HT-29 (cell line): ENCODE data around the gene CAMTA1. TPM values are rescaled to one million over a fixed set of nuclear protein-coding genes. Genes with fewer than 3 reads are reported as not detected.

Experiments
- DNase-seq: peaks from one replicate; pipeline ENCODE4 v3.0.0-alpha.2; 2015; ENCODE audit warnings: low spot score
- total RNA-seq: library from RNA; depleted of rRNA; stranded (reverse); fragments of >200 nt; shearing (Covaris generic); gene quantifications from 2 replicates; pipeline ENCODE4 v1.2.3, GENCODE V29; 2014

The CAMTA1 gene
- total RNA-seq, 1 experiment from 2014 or later, result 62.2 TPM

DNA sequence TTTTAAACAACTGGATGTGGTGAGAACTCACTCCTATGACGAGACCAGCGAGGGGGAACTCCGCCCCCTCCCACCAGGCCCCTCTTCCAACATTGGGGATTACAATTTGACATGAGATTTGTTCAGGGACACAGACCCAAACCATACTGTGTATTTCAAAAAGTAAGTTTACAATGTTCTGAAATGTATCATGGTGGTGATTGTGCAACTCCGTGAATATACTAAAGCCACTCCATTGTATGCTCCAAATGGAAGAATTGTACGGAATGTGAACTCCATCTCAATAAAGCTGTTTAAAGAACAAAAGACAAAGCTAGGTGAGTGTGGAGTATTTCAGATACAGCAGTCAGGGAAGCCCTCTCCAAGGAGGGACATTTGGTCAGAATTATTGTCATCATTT lies 553.8 kb downstream of the CAMTA1 start:
- DNase-seq, result no peak

DNA sequence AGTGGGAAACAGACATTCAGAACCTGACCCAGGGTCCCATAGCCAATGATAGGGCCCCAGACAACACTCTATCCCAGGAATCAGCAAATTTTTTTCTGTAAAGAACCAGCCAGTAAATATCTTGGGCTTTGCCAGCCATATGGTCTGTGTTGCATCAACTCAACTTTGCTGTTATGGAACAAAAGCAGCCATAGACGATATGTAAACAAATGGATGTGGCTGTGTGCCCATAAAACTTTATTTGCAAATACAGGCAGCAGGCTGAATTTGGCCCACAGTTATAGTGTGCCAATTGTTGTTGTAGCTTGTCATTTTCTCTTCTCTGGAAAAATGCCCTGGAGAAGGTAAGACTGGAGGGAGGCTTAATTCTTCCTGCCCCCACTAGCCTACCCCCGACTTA lies 554.7 kb downstream of the CAMTA1 start:
- no peak for DNase-seq

DNA sequence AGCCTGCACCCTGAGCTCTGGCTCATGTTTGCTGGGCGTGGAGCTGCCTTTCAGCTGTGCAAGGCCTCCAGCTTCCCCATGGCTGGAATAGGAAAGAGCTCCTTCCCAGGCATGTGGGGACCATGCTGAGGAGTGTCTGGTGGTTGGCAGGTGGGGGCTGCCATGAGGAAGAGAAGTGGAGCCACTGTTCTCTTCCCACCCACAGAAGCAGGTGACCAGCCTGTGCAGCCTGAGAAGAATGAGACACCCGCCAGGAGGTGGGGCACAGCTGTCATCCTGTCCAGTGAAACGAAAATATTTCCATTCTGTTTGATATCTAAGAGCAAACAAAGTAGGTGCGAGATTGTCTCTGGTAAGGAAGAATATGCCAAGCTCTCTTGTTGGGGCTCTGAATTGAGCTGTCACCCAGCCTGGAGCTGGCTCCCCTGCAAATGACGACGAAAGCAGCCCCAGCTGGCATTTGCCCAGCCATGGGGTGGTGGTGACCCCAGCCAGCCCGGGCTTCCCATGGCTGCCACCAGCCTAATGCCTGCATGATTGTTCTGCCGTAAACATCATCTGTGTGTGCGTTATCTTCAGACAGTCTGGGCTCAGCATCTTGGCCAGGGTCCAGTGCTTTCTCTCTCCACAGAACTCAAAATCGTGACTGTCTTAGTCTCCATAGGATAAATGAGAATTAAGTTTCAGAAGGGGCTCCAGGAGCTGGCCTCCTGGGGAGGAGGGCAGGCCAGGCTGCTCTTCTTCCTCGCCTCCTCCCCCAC lies 556.1 kb downstream of the CAMTA1 start:
- no peak for DNase-seq

DNA sequence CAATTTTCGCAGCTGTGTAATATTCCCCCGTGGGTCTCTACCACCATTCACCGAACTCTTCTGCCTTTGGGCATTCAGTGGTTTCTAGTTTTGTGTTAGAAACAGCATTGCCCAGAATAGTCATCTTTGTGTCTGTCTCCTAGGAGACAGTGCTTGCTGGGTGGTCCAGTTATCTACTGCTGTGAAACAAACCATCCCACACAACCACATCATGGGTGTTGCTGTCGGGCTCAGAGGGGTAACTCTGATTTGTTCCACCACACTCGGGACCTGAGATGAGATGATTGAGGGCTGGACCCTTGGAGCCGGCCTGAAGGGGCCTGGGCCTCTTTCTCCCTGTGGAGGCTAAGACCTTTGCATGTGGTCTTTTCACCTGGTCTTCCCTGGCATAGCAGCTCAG lies 558.6 kb downstream of the CAMTA1 start:
- DNase-seq, result no peak

DNA sequence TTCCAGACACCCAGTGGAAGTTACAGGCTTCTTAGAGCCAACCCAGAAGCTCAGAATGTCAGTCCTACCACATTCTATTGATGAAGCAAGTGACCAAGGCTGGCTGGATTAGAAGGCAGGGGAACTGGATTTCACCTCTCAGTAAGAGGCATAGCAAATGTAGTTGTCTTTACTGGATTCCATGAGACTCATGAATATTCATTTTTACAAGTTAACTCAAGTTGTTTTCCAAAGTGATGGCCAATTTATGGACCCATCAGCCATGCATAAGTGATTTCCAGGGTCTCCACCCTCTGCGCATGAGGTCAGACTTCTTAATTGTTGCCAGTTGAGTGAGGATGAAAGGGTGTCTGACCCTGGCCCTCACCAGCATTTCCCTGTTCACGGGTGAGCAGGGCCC lies 559.0 kb downstream of the CAMTA1 start:
- DNase-seq, result no peak

DNA sequence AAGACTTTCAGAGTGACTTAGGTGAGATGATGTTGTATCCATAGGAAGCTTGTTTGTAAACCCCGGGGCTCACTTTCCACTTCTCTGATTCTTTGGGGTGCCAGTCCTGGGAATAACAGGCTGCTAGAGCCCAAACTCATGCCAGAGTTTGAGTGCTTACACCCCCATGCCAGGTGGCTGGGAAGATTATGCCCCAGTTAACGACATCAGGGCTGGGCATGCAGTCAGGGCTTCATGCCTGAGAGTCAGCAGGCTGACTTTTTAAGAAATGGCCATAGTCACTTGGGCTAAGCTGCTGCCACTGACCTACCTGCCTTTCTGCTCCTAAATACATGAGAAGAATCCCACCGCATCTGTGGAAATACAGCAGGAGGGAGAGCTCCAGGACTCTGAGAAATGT lies 560.3 kb downstream of the CAMTA1 start:
- no peak for DNase-seq

DNA sequence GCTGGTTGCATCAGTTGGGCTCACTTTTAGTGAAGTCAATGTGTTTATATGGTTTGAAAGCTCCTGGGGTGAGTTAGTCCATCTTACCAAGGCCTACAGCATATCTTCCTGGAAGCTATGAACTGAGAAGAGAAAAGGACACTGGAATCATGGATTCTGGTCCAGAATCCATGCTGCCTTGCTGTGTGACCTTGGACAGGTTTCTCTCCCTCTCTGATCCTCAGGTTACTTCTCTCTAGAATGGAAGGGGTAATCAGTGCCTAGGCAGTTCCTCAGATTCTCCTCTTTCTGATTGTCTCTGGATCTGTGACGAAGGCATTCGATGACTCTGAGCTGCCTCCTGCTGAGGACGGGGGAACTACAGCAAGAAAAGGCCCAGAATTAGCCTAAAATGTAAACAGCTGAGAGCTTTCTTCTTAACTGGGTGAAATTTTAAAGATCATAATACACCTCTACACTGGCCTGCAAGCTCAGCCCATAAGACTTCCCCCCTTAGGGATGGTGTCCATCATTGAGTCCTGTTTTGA lies 560.9 kb downstream of the CAMTA1 start:
- no peak for DNase-seq

DNA sequence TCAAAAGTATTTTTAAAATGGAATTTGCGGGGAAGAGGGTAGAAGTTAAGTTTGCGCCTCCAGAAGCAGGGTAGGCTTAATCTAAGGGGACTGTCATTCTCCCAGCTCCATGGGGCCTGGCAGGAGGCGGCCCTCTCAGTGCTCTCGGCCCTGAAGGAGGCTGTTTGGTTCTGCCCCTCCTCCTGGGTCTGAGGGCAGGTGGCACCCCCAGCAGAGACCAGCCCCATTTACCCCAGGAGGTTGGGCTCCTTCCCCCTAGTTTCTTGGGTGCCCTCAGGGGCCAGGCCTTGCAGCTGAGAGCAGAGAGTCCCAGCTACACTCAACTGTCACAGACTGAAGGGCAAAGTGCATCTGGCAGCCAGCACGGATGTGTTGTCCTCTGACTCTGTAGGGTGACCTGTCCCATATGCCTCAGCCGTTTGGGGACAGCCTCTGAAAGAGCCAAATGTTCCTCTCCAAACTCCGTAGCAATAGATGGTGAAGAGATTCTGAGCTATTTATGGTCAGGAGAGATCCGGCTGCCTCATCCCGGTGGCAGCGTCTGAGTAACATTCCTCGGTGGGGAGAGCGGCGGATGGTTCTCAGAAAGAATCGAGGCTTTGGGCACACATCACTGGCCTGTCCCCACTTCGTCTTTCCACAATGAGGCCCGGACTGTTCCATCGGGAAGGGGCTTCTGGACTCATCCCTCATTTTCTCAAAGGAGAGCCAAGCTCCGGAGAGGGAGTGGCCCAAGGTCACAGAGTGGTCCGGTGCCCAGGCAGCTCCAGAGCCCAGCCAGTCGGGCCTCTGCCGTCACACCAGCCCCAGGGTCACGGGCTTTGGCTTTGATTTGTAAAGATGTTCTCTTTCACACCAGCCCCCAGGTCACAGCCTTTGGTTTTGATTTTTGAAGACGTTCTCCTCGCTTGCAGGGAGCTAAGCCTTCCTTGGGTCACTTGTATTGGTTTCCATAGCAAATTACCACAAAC lies 561.6 kb downstream of the CAMTA1 start:
- no peak for DNase-seq

DNA sequence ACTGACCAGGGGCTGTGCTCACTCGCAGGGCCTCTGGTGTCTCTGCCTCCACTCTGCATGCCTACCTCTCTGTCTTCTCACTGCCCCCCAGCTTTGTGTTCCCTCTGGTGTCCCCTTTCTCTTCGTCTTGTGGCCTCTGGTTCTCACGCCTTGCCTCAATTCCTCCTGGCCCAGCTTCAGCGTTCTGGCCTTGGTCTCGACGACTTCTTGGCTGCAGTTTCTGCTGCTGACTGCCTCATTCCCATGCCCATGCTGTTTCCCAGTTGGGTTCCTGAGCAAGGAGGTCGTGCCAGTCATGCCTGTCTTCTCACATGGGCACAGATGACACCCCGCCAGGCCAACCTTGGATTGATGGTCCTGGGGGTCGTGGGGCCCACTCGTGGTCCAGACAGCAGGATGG lies 562.8 kb downstream of the CAMTA1 start:
- DNase-seq, result no peak

DNA sequence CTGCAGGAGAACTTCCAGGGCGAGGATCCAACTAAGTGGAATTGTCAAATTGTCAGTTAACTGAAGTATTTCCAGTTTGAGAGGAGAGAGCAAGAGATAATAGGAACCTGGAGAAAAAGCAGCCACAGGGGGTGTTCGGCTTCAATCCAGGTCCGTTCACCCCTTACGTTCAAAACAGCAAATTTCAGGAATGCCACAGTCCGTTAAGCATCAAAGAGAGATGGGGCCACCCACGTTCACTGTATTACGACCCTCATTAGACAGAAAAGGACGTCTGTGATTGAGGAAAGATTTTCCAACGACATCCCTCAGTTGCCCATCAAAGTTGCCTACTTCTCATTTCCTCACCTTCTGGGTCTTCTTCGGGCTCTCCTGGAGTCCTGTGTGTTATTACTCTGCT lies 563.3 kb downstream of the CAMTA1 start:
- DNase-seq, result no peak

DNA sequence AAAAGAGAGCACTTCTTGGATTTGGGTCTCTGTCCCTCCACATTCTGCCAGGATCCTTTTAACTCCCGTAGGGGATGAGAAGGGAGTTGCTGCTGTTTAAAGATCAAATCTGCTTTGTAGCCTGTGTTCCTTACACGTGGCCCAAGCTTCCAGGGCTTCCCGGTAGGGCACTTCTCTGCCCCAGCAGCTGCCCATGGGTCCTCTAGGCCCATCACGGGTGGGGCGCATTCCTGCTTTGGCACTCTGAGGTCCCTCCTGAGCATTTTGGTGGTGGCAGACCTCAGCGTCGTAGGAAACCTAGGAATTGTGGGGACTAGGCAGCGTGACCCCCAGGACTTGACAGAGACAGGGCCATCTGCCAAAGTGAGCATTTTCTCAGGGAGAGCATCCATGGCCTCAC lies 565.5 kb downstream of the CAMTA1 start:
- no peak for DNase-seq

DNA sequence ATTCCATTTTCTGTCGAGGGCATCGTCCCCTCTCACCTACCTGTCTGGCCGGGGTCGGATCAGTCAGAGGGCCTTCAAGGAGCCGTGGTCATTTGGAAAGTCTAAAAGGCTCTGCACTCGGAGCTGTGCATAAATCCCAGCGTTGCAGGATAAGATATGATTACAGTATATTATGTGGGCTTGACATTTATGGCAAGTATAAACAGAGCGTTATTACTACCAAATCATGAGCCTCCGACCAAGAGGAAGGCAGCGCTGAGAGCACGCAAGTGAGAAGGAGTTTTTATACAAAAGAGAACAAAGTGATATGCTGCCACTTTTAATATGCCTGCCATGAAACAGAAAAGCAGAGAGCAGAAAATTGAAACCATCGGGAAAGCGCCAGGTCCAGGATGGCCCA lies 566.4 kb downstream of the CAMTA1 start:
- no peak for DNase-seq

DNA sequence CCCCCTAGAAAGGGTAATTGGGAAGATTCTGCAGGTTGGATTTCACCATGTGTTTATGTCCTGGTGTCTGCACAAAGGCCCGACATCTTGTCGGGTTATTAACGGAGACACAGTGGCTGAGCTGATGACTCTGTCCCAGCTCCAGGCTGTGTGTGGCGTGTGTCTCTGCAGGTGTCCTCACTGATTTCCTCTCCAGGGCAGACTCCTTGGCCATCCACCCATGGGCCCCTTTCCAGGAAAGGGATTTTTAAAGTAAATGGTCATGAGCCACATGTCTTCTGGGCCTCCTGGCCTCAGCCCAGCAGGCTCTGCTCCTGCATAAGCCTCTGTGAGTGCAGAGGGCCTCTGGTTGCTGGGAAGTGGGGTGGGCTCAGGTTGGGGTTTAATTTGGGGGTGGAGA lies 567.1 kb downstream of the CAMTA1 start:
- no peak for DNase-seq

DNA sequence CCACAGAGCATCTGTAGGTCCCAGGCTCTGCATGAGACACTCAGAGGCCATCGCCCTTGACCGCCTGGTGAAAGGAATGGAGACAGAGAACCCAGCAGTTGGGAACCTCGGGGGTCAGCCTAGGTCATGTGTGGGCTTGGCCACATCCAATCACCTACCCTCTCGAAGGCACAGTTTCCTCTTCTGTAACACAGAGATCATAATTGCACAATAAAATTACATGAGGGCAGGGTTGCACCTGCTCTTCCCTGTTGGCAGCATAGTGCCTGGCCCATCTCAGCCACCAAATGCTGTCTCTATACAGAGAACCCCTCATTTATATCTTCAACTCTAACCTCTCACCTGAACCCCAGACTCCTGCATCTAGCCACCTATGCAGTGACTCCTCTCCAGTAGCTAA lies 567.7 kb downstream of the CAMTA1 start:
- no peak for DNase-seq

DNA sequence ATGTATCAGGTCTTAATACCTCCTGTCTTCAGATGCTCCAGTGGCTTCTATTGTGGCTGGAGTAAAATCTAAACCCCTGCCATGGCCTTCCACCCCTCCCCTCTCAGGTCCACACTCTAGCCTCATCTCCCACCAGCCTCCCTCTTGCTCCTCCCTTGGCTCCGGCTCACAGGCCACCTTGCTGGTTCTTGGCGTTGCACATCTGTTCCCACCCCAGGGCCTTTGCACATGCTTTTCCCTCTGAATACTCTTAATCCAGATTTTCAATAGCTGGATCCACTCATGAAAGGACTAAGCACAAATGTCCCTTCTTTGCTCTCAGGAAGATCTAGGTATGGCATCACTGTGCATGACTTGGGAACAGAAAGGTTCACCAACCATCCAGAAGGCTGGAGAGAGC lies 570.4 kb downstream of the CAMTA1 start:
- DNase-seq, result no peak

DNA sequence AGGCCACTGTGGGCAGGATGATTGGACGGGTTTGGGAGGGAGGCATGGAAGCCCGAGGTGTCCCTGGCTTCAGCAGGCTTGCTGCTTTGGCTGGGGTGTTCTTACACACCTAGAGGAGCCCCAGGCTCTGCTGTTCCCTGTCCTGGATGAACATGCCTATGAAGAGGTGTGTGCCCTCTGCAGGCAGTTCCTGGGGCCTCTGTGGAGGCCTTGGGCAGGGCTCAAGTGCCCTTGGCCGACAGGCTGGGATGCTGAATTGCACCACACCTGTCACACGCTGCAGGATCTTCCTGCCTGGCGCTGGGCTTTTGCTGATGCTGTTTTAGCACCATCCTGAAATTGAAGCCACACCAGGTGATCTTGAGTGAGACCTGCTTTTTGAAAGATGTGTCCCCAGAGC lies 570.8 kb downstream of the CAMTA1 start:
- DNase-seq, result no peak

DNA sequence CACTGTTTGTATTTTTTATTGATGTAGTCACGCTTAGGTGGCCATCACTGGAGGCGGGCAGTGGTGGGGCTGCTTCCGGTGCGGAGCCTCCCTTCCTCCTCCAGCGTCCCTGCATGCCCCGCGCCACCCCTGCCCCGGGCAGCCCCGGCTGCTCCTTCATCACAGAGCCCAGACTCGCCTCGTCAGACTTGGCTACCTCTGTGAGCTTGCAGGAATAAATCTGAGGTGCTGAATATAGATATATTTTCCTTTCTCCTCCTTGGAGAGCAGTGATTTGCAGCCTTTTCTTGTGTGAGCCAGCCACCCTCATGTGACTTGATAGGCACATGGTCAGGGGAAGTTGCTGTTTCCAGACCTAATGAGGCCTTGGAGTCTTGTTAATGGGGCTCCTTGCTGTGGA lies 573.2 kb downstream of the CAMTA1 start:
- DNase-seq, result no peak

DNA sequence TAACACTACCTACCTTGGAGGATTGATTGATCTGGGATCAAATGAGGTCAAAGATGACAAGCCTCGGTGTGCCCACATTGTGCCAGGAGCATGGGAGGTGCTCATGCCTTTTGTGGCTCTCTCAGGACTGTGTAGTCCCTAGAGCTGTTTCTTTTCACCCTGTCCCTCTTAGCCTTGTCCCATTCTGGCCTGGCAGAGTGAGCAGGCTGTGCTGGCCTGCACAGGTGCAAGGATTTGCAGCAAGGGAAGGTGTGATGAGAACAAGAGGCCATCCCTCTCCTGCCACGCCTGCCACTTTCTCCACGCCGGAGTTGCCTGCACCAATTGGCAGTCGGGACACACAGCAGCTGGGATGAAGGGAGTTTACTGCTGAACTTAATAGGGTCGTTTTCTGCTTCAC lies 575.3 kb downstream of the CAMTA1 start:
- no peak for DNase-seq

DNA sequence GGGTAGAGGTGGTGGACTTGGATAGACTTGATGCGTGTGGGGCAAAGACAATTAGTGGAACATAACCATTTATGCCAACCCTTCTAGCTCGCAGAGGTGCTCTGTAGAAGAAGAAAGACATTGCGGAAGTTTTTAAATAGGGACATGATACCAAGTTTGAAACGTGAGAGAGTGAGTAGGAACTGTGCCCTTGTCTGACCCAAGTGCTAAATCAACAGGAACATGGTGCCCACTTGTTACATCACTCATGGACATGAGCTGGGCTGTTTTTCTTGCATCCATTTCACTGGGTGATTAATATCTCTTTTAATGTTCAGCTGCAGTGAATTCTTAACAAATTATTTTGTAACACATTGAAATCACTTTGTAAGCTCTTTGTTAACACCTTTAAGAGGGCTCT lies 577.7 kb downstream of the CAMTA1 start:
- DNase-seq, result no peak

DNA sequence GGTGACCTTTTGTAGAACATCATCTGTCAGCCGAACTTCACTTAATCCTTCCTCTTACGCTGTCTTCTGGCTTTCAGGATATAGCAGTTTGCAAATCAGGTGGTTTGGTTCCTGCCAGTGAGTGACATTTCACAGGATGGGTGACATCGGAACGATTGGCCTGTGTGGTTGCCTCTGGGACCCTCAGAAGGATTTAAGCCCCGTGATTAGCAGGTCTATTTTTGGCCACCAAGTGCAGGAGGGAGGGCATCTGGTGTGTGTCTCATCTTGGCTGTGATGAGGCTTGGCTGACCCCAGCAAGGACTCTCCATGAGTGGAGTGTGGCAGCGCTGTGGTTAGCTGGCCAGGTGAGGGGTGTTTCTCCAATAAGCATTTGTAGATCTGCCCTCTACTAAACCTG lies 578.2 kb downstream of the CAMTA1 start:
- DNase-seq, result no peak

DNA sequence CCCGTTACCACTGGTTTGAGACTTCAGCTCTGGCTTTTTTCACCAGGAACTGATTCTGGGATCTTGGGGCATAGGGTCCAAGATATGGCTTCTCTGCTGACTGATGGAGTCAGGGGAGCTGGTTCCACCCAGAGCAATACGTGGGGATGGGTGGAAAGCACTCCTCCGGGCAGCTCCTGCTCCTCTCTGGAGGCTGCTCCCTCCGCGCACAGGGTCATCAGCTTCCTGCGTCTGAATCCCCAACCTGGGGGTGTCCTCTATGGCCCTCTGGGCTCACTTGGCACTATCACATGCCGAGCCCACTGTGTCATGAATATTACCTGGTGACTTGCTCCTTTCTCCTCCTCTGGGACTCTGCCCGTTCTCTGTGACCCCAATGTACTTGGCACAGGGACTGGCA lies 580.5 kb downstream of the CAMTA1 start:
- DNase-seq, result no peak

DNA sequence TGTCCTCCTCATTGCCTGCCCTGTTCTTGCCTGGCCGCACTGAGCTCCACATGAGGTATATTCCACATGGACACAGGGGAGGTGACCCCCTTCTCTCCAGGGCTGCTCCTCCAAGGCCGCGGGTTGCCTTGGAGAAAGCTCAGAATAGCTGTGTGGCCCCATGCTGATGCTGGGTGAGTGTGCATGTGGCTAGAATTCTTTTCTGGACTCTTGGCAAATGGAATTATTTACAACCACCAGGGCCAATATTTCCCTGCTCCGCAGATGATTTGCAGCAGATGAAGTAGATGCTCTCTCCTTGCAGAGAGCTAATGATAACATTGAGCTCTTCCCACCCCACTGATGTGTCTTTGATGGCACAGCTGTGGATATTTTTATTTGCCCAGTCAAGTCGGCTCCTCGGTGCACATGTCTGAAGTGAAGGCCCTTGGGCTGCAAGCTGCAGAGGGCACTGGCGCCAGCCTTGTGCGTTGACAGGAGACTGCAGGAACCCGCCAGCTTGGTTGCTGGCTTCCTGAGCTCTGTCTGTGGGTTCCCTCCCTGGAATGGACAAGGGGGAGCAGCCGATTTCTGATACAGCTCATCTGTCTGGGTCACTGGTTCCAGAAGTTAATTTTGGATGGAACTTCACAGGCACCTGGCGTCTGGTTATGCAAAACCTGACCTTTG lies 581.2 kb downstream of the CAMTA1 start:
- no peak for DNase-seq
